ENCODE measurements around the gene TPST2.

- TF ChIP-seq POLR2A (IDR thresholded peaks at IDR 0.05) (no peak), CTCF (IDR thresholded peaks at IDR 0.05) (no peak)
Observed at GRCh38 chr22:26604368-26604767, 14.4 kb upstream of the TPST2 start.

Measured in esophagus squamous epithelium (tissue), 4 donors.